Erythroblast (primary cell): ENCODE measurements around the gene TOMM7.

ENCODE experiments used
- GATA1 ChIP-seq: IDR thresholded peaks from 2 replicates; pipeline ENCODE4 v1.6.1; 2011; ENCODE audit warnings: low read depth, mild to moderate bottlenecking, control low read depth, low read length, moderate library complexity
- POLR2A ChIP-seq: IDR thresholded peaks from 2 replicates; pipeline ENCODE4 v1.6.1; 2011; ENCODE audit warnings: mild to moderate bottlenecking, low read length

- TF ChIP-seq POLR2A (no peak), GATA1 (no peak)
Measured at GRCh38 chr7:22812353-22812752, 10.3 kb downstream of the TOMM7 start.
